Fibroblast of lung (primary cell): ENCODE measurements around the gene SEMA5A. TPM values are rescaled to one million over a fixed set of nuclear protein-coding genes. Genes with fewer than 3 reads are reported as not detected.

Experiments used
- DNase-seq, 2 donors: peaks; one replicate each; pipeline versions ENCODE4 v3.0.0 to v3.0.0-alpha.2; 2010; ENCODE audit warnings: low read depth in 2 of 2
- H2AFZ ChIP-seq: 2 replicates; pipeline ENCODE4 v1.5.1; 2012; ENCODE audit warnings: low read length, control low read depth, inconsistent platforms
- H3K27ac ChIP-seq: 2 replicates; pipeline ENCODE4 v1.5.1; 2011; ENCODE audit warnings: low read length, control low read depth; ENCODE audit not compliant: insufficient read depth
- H3K27me3 ChIP-seq: 2 replicates; pipeline ENCODE4 v1.5.1; 2011; ENCODE audit warnings: mild to moderate bottlenecking, low read length; ENCODE audit not compliant: control insufficient read depth, insufficient read depth
- H3K36me3 ChIP-seq: 2 replicates; pipeline ENCODE4 v1.5.1; 2011; ENCODE audit warnings: low read length; ENCODE audit not compliant: control insufficient read depth, insufficient read depth
- H3K4me1 ChIP-seq: 2 replicates; pipeline ENCODE4 v1.5.1; 2011; ENCODE audit warnings: low read length; ENCODE audit not compliant: control insufficient read depth, insufficient read depth; ENCODE audit errors: extremely low read depth
- H3K4me2 ChIP-seq: 2 replicates; pipeline ENCODE4 v1.5.1; 2011; ENCODE audit warnings: low read length, control low read depth; ENCODE audit not compliant: insufficient read depth; ENCODE audit errors: extremely low read depth
- H3K4me3 ChIP-seq, 4 experiments: fragments of 200-600 bp in 1 of 4; sonication (generic) in 1 of 4; replicated peaks in 1 of 4; 2 replicates each; pipeline ENCODE4 v1.5.1; 2011 to 2016; ENCODE audit warnings: low read length in 4 of 4, low read depth in 3 of 4, mild to moderate bottlenecking in 3 of 4, control low read depth in 2 of 4, inconsistent platforms in 1 of 4, mixed read lengths in 1 of 4; ENCODE audit not compliant: insufficient read depth in 1 of 4; ENCODE audit errors: control extremely low read depth in 1 of 4
- H3K79me2 ChIP-seq: 2 replicates; pipeline ENCODE4 v1.5.1; 2012; ENCODE audit warnings: mild to moderate bottlenecking, low read length, inconsistent platforms; ENCODE audit not compliant: control insufficient read depth, insufficient read depth
- H3K9ac ChIP-seq: 2 replicates; pipeline ENCODE4 v1.5.1; 2011; ENCODE audit warnings: mild to moderate bottlenecking, low read length, control low read depth; ENCODE audit not compliant: insufficient read depth
- H3K9me3 ChIP-seq: 2 replicates; pipeline ENCODE4 v1.5.1; 2012; ENCODE audit warnings: low read depth, low read length; ENCODE audit not compliant: control insufficient read depth, insufficient read depth
- H4K20me1 ChIP-seq: 2 replicates; pipeline ENCODE4 v1.5.1; 2011; ENCODE audit warnings: low read length; ENCODE audit not compliant: control insufficient read depth, insufficient read depth; ENCODE audit errors: extremely low read depth
- EZH2 ChIP-seq: IDR thresholded peaks from 2 replicates; pipeline ENCODE4 v1.5.1; 2012; ENCODE audit warnings: low read length, control low read depth, mild to moderate bottlenecking; ENCODE audit errors: missing control alignments
- polyA plus RNA-seq, 2 donors: library from polyadenylated mRNA; depleted of rRNA in 1 of 2; stranded (reverse) in 1 of 2; unstranded in 1 of 2; fragments of >200 nt; gene quantifications; 2 replicates each; pipeline ENCODE4 v1.2.1, GENCODE V29; 2011 to 2012; ENCODE audit warnings: missing spikeins in 1 of 2
- total RNA-seq: library from RNA; depleted of rRNA; stranded (reverse); fragments of >200 nt; gene quantifications from 2 replicates; pipeline ENCODE4 v1.2.1, GENCODE V29; 2014
- TF ChIP-seq, protein P1 (sequence below), 2 donors: IDR thresholded peaks in 1 of 2; conservative IDR thresholded peaks in 1 of 2; 1 replicate in 1 of 2; 2 replicates in 1 of 2; pipeline ENCODE4 v1.5.1; 2011 to 2012; ENCODE audit warnings: low read length in 2 of 2, control low read depth in 1 of 2, inconsistent platforms in 1 of 2, low read depth in 1 of 2, mild to moderate bottlenecking in 1 of 2

SEMA5A gene
- total and polyA plus RNA-seq, 2 donors (not counting 1 experiment from before 2014, with no cell fraction given) = 30.6 to 49.0 TPM

DNA sequence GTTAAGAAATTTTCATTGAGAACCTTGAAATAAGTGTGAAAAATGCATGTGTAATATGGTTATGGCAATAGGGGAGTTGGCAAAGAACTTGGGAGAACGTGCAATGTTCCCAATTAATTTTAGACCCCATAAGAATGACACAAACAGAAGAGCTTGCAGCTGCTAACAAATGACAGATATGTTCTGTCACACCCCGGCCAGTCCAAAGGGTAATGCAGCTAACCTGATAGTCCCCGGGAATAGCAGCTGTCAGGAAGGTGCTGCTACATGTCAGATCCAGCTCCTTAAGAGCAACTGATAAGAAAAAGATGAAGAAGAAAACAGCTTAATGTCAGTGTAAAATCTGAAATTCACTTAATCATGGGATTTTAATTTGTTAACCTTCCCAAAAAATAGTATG, 30.4 kb downstream of the SEMA5A start:
- H3K27me3 ChIP-seq = no peaks in the 10 kb centered on the region
- no peak overlapping the region for H3K9ac ChIP-seq
- H3K4me1 ChIP-seq = no peaks in the 10 kb centered on the region
- H3K36me3 ChIP-seq = no peaks in the 10 kb centered on the region
- no peaks in the 10 kb centered on the region for H4K20me1 ChIP-seq
- H3K27ac ChIP-seq = no peak overlapping the region
- no peak for DNase-seq
- no peak overlapping the region for H2AFZ ChIP-seq
- TF ChIP-seq, protein P1, sequence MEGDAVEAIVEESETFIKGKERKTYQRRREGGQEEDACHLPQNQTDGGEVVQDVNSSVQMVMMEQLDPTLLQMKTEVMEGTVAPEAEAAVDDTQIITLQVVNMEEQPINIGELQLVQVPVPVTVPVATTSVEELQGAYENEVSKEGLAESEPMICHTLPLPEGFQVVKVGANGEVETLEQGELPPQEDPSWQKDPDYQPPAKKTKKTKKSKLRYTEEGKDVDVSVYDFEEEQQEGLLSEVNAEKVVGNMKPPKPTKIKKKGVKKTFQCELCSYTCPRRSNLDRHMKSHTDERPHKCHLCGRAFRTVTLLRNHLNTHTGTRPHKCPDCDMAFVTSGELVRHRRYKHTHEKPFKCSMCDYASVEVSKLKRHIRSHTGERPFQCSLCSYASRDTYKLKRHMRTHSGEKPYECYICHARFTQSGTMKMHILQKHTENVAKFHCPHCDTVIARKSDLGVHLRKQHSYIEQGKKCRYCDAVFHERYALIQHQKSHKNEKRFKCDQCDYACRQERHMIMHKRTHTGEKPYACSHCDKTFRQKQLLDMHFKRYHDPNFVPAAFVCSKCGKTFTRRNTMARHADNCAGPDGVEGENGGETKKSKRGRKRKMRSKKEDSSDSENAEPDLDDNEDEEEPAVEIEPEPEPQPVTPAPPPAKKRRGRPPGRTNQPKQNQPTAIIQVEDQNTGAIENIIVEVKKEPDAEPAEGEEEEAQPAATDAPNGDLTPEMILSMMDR (conservative IDR thresholded peaks at IDR 0.05 in 1 of 2, IDR thresholded peaks at IDR 0.05 in 1 of 2; ENCODE audit: low read depth in 1 of 2, low read length in 2 of 2) = no peak
- TF ChIP-seq EZH2 = no peak
- H3K9me3 ChIP-seq = no peaks in the 10 kb centered on the region
- H3K4me2 ChIP-seq = no peak overlapping the region
- H3K4me3 ChIP-seq = no peak overlapping the region
- peaks cover 3% of the 10 kb centered on the region for H3K79me2 ChIP-seq

DNA sequence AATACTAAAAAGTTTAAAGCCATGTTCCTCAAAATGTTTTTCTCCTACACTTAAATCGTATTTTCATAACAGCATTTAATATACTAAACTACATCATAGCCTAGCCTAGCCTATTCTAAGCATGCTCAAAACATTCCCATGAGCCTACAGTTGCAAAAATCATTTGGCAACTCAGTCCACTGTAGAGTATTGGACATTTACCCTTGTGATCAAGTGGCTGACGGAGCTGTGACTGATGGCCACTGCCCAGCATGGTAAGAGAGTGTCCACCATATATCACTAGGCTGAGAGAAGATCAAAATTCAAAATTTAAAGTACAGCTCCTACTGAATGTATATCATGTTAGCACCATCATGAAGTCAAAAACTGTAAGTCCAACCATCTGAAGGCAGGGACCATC, 30.9 kb downstream of the SEMA5A start:
- no peak for TF ChIP-seq EZH2
- TF ChIP-seq, protein P1 (conservative IDR thresholded peaks at IDR 0.05 in 1 of 2, IDR thresholded peaks at IDR 0.05 in 1 of 2; ENCODE audit: low read depth in 1 of 2, low read length in 2 of 2) = no peak
- H3K79me2 ChIP-seq = peaks cover 3% of the 10 kb centered on the region
- no peak for DNase-seq

DNA sequence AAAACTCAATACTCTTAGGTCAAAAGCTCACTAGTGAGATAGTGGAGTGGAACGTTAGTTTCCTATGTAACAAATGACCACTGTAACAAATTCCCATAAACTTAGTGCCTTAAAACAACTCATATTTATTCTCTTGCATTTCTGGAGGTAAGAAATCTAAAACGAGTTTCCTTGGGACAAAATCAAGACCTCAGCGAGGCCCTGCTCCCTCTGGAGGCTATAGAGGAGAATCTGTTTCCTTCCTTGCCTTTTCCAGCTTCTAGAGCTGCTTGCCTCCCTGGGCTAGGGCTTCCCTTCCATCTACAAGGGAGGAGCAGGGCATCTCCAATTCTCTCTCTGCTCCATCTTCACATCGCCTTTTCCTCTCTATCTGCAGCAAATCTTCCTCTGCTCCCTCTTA, 32.0 kb downstream of the SEMA5A start:
- Histone ChIP-seq H3K4me1 (no peaks in the 10 kb centered on the region), H3K27ac (no peak overlapping the region), H3K27me3 (no peaks in the 10 kb centered on the region), H4K20me1 (no peaks in the 10 kb centered on the region), H3K36me3 (no peaks in the 10 kb centered on the region), H3K9me3 (no peaks in the 10 kb centered on the region), H3K4me2 (no peak overlapping the region), H3K79me2 (peaks cover 3% of the 10 kb centered on the region), H3K9ac (no peak overlapping the region), H3K4me3 (no peak overlapping the region), H2AFZ (no peak overlapping the region)
- peak in 1 of 2 donors; percentile 65 for DNase-seq
- TF ChIP-seq, protein P1 (conservative IDR thresholded peaks at IDR 0.05 in 1 of 2, IDR thresholded peaks at IDR 0.05 in 1 of 2; ENCODE audit: low read depth in 1 of 2, low read length in 2 of 2) = peak; percentile 56 to 61
- no peak for TF ChIP-seq EZH2

More for the DNA sequence above, 30.9 kb downstream of the SEMA5A start:
- no peaks in the 10 kb centered on the region for H4K20me1 ChIP-seq
- H3K4me3 ChIP-seq = no peak overlapping the region
- no peaks in the 10 kb centered on the region for H3K27me3 ChIP-seq
- H3K9me3 ChIP-seq = no peaks in the 10 kb centered on the region
- H3K9ac ChIP-seq = no peak overlapping the region
- H3K27ac ChIP-seq = no peak overlapping the region
- no peak overlapping the region for H2AFZ ChIP-seq
- no peaks in the 10 kb centered on the region for H3K4me1 ChIP-seq
- no peak overlapping the region for H3K4me2 ChIP-seq
- no peaks in the 10 kb centered on the region for H3K36me3 ChIP-seq
